Loucy (cell line): ENCODE measurements around the gene DMGDH.

Source experiments
- EZH2phosphoT487 ChIP-seq: fragments of 200-600 bp; IDR thresholded peaks from 2 replicates; pipeline ENCODE4 v1.6.1; 2018; ENCODE audit warnings: antibody characterized with exemption, mild to moderate bottlenecking, moderate library complexity, borderline replicate concordance
- TF ChIP-seq, protein P1 (sequence below): fragments of 200-600 bp; sonication (generic); conservative IDR thresholded peaks from 2 replicates; pipeline ENCODE4 v1.5.1; 2014; ENCODE audit warnings: mild to moderate bottlenecking, antibody characterized with exemption, low read length

DNA sequence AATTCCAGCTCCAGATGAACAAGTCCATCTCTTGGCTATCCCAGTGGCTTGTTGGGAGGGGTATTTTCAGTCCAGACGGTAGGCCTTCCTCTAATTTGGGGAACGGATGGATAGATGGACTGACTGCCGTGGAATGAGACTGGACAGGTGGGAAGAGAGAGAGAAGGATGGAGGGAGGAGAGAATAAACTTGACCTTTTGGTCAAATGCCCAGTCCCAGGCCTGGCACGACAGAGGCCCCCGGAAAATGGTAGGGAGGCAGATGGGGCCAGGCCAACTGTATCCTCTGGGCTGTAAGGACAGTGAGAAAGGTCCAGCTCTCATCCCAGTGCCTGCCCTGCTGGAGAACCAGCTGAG lies 43.2 kb upstream of the DMGDH start:
- TF ChIP-seq, protein P1, sequence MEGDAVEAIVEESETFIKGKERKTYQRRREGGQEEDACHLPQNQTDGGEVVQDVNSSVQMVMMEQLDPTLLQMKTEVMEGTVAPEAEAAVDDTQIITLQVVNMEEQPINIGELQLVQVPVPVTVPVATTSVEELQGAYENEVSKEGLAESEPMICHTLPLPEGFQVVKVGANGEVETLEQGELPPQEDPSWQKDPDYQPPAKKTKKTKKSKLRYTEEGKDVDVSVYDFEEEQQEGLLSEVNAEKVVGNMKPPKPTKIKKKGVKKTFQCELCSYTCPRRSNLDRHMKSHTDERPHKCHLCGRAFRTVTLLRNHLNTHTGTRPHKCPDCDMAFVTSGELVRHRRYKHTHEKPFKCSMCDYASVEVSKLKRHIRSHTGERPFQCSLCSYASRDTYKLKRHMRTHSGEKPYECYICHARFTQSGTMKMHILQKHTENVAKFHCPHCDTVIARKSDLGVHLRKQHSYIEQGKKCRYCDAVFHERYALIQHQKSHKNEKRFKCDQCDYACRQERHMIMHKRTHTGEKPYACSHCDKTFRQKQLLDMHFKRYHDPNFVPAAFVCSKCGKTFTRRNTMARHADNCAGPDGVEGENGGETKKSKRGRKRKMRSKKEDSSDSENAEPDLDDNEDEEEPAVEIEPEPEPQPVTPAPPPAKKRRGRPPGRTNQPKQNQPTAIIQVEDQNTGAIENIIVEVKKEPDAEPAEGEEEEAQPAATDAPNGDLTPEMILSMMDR: no peak
- no peak for TF ChIP-seq EZH2phosphoT487
